ENCODE data around the gene ZCCHC13. TPM values are rescaled to one million over a fixed set of nuclear protein-coding genes. Genes with fewer than 3 reads are reported as not detected.
A peak's percentile ranks its signal among the peaks of the same experiment; 100 is the strongest.

ZCCHC13 gene
- total and polyA plus RNA-seq, 9 of the 15 experiments (the other 6 are each of a cell fraction or from before 2014, with no cell fraction given): not detected

GRCh38 chrX:74346088-74346487 lies 42.1 kb downstream of the ZCCHC13 start (continued):
- no peak for TF ChIP-seq CREBBP (IDR thresholded peaks at IDR 0.05; ENCODE audit: low read depth, low read length)
- peak; percentile 65 for TF ChIP-seq CBFA2T3 (IDR thresholded peaks at IDR 0.05)
- no peak for TF ChIP-seq TRIM24 (IDR thresholded peaks at IDR 0.05)
- no peak for TF ChIP-seq MEIS2 (IDR thresholded peaks at IDR 0.05; ENCODE audit: partially characterized antibody)
- no peak for TF ChIP-seq ZNF764 (CRISPR knock-in tag; IDR thresholded peaks at IDR 0.05; ENCODE audit: low read depth)
- no peak for TF ChIP-seq ZNF121 (CRISPR knock-in tag; conservative IDR thresholded peaks at IDR 0.05)
- TF ChIP-seq, protein P1, sequence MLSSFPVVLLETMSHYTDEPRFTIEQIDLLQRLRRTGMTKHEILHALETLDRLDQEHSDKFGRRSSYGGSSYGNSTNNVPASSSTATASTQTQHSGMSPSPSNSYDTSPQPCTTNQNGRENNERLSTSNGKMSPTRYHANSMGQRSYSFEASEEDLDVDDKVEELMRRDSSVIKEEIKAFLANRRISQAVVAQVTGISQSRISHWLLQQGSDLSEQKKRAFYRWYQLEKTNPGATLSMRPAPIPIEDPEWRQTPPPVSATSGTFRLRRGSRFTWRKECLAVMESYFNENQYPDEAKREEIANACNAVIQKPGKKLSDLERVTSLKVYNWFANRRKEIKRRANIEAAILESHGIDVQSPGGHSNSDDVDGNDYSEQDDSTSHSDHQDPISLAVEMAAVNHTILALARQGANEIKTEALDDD (IDR thresholded peaks at IDR 0.05): 0 out of 2 replicates have a peak, but pooled peaks have one; percentile 31
- TF ChIP-seq NELFE (IDR thresholded peaks at IDR 0.05; ENCODE audit: insufficient read depth, insufficient read length): no peak
- no peak for TF ChIP-seq ZBTB8A (IDR thresholded peaks at IDR 0.05; ENCODE audit: partially characterized antibody)
- no peak for TF ChIP-seq KDM5B (IDR thresholded peaks at IDR 0.05; ENCODE audit: insufficient replicate concordance, low read depth, low read length)
- TF ChIP-seq U2AF2 (optimal IDR thresholded peaks at IDR 0.05; ENCODE audit: low read depth, low read length): no peak
- peak; percentile 63 for TF ChIP-seq TCF3 (CRISPR knock-in tag; IDR thresholded peaks at IDR 0.05)
- TF ChIP-seq NFE2 (IDR thresholded peaks at IDR 0.05; ENCODE audit: low read depth): peak; percentile 74
- TF ChIP-seq GATAD2B (IDR thresholded peaks at IDR 0.05; ENCODE audit: borderline replicate concordance): no peak
- TF ChIP-seq ZNF75A (CRISPR knock-in tag; IDR thresholded peaks at IDR 0.05): no peak
- no peak for TF ChIP-seq ZKSCAN3 (CRISPR knock-in tag; IDR thresholded peaks at IDR 0.05)
- TF ChIP-seq ELF4 (CRISPR knock-in tag; IDR thresholded peaks at IDR 0.05): no peak
- TF ChIP-seq ELK1 (CRISPR knock-in tag; IDR thresholded peaks at IDR 0.05): no peak
- TF ChIP-seq KAT2B (IDR thresholded peaks at IDR 0.05; ENCODE audit: low read depth, low read length): no peak
- TF ChIP-seq SMAD4 (CRISPR knock-in tag; conservative IDR thresholded peaks at IDR 0.05): no peak
- TF ChIP-seq STAT6 (CRISPR knock-in tag; IDR thresholded peaks at IDR 0.05): no peak
- TF ChIP-seq C11orf30 (IDR thresholded peaks at IDR 0.05; ENCODE audit: low read depth): peak; percentile 29; the same call in 1 of the 2 replicates
- TF ChIP-seq CBFB (CRISPR knock-in tag; IDR thresholded peaks at IDR 0.05): no peak
- TF ChIP-seq SRSF7 (optimal IDR thresholded peaks at IDR 0.05; ENCODE audit: low read depth, low read length): no peak
- no peak for TF ChIP-seq MIER1 (IDR thresholded peaks at IDR 0.05; ENCODE audit: low read depth)

Measured in K562 (cell line).